ENCODE results near the gene DKKL1. TPM values are rescaled to one million over a fixed set of nuclear protein-coding genes. Genes with fewer than 3 reads are reported as not detected.

DKKL1 gene
- total and polyA plus RNA-seq, 2 experiments from 2014 or later: 2.2 to 6.0 TPM

GRCh38 chr19:49380391-49380790, 16.7 kb downstream of the DKKL1 start:
- 89% methylated on average over 3 of the region's 3 CpGs for WGBS (ENCODE audit: low lambda C conversion rate, missing lambda C conversion rate)
- TF ChIP-seq EZH2phosphoT487 (IDR thresholded peaks at IDR 0.05; ENCODE audit: low read depth, severe bottlenecking, unreplicated experiment): no peak
- no peak for TF ChIP-seq EZH2 (IDR thresholded peaks at IDR 0.05; ENCODE audit: borderline replicate concordance)

GRCh38 chr19:49382639-49383038, 19.0 kb downstream of the DKKL1 start:
- no peak for DNase-seq (ENCODE audit: low spot score)
- H3K4me1 ChIP-seq (ENCODE audit: insufficient read depth): no peaks in the 10 kb centered on the region
- 95% methylated on average over 5 of the region's 5 CpGs for WGBS (ENCODE audit: low lambda C conversion rate, missing lambda C conversion rate)
- TF ChIP-seq, protein P1, sequence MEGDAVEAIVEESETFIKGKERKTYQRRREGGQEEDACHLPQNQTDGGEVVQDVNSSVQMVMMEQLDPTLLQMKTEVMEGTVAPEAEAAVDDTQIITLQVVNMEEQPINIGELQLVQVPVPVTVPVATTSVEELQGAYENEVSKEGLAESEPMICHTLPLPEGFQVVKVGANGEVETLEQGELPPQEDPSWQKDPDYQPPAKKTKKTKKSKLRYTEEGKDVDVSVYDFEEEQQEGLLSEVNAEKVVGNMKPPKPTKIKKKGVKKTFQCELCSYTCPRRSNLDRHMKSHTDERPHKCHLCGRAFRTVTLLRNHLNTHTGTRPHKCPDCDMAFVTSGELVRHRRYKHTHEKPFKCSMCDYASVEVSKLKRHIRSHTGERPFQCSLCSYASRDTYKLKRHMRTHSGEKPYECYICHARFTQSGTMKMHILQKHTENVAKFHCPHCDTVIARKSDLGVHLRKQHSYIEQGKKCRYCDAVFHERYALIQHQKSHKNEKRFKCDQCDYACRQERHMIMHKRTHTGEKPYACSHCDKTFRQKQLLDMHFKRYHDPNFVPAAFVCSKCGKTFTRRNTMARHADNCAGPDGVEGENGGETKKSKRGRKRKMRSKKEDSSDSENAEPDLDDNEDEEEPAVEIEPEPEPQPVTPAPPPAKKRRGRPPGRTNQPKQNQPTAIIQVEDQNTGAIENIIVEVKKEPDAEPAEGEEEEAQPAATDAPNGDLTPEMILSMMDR (IDR thresholded peaks at IDR 0.05; ENCODE audit: poor library complexity): no peak
- H3K27ac ChIP-seq: no peak overlapping the region
- H3K27me3 ChIP-seq: no peaks in the 10 kb centered on the region
- no peaks in the 10 kb centered on the region for H3K9me3 ChIP-seq (ENCODE audit: low read depth)
- no peaks in the 10 kb centered on the region for H4K20me1 ChIP-seq (ENCODE audit: insufficient read depth, poor library complexity, severe bottlenecking)
- H3K79me2 ChIP-seq: no peaks in the 10 kb centered on the region
- no peak overlapping the region for H3K4me2 ChIP-seq
- no peaks in the 10 kb centered on the region for H3K9me2 ChIP-seq (replicated peaks; ENCODE audit: insufficient read depth)
- H3K4me3 ChIP-seq: no peak overlapping the region
- no peaks in the 10 kb centered on the region for H3K36me3 ChIP-seq (replicated peaks; ENCODE audit: insufficient read depth, low read depth)
- no peak overlapping the region for H2AFZ ChIP-seq

More at GRCh38 chr19:49380391-49380790, 16.7 kb downstream of the DKKL1 start:
- Histone ChIP-seq H3K27me3 (no peaks in the 10 kb centered on the region), H3K9me3 (ENCODE audit: low read depth) (no peaks in the 10 kb centered on the region), H3K4me1 (ENCODE audit: insufficient read depth) (no peaks in the 10 kb centered on the region), H3K27ac (no peak overlapping the region), H3K9me2 (replicated peaks; ENCODE audit: insufficient read depth) (no peaks in the 10 kb centered on the region), H3K79me2 (no peaks in the 10 kb centered on the region), H2AFZ (no peak overlapping the region), H3K36me3 (replicated peaks; ENCODE audit: insufficient read depth, low read depth) (no peaks in the 10 kb centered on the region), H4K20me1 (ENCODE audit: insufficient read depth, poor library complexity, severe bottlenecking) (no peaks in the 10 kb centered on the region), H3K4me2 (no peak overlapping the region), H3K4me3 (no peak overlapping the region)
- no peak for DNase-seq (ENCODE audit: low spot score)

DNA sequence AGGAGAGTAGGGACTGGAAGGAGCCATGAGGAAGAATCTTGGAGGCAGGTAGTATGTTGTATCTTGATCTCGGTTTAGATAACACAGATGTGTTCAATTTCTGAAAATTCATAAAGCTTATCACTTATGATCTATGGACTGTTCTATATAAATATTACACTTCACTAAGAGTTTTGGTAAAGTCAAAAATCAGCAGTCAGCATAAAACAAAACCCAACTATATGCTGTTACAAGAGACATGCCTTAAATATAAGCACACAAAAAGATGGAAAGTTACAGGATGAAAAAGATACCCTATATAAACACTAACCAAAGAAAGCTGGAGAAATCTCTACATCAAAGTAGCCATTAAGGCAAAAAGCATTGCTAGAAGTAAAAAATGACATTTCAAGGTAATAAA, 19.9 kb downstream of the DKKL1 start:
- 97% methylated on average over 1 of the region's 1 CpG for WGBS (ENCODE audit: low lambda C conversion rate, missing lambda C conversion rate)
- Histone ChIP-seq H3K79me2 (no peaks in the 10 kb centered on the region), H2AFZ (no peak overlapping the region), H3K36me3 (replicated peaks; ENCODE audit: insufficient read depth, low read depth) (no peaks in the 10 kb centered on the region), H3K4me2 (no peak overlapping the region), H4K20me1 (ENCODE audit: insufficient read depth, poor library complexity, severe bottlenecking) (no peaks in the 10 kb centered on the region), H3K9me2 (replicated peaks; ENCODE audit: insufficient read depth) (no peaks in the 10 kb centered on the region), H3K4me1 (ENCODE audit: insufficient read depth) (no peaks in the 10 kb centered on the region), H3K27ac (no peak overlapping the region), H3K27me3 (no peaks in the 10 kb centered on the region), H3K4me3 (no peak overlapping the region), H3K9me3 (ENCODE audit: low read depth) (no peaks in the 10 kb centered on the region)
- TF ChIP-seq EZH2 (IDR thresholded peaks at IDR 0.05; ENCODE audit: borderline replicate concordance) (no peak), EZH2phosphoT487 (IDR thresholded peaks at IDR 0.05; ENCODE audit: low read depth, severe bottlenecking, unreplicated experiment) (no peak)
- TF ChIP-seq, protein P1 (IDR thresholded peaks at IDR 0.05; ENCODE audit: poor library complexity): no peak
- no peak for DNase-seq (ENCODE audit: low spot score)

- Histone ChIP-seq H3K27ac (no peak within 1 kb of the TSS), H3K4me3 (no peak within 1 kb of the TSS)
Measured at GRCh38 chr19:49387936-49388372, 24.3 kb downstream of the DKKL1 start, which contains the start of gene KASH5. Gene KASH5, plus strand, starts transcription at chr19:49388249. Its CDS starts 2,635 bp downstream, at chr19:49390884.

More at GRCh38 chr19:49387936-49388372, 24.3 kb downstream of the DKKL1 start, which contains the start of gene KASH5:
- no peak for DNase-seq (ENCODE audit: low spot score)
- 96% methylated on average over 30 of the region's 40 CpGs for WGBS (ENCODE audit: low lambda C conversion rate, missing lambda C conversion rate)
- no peaks in the 10 kb centered on the region for H3K36me3 ChIP-seq (replicated peaks; ENCODE audit: insufficient read depth, low read depth)
- no peaks in the 10 kb centered on the region for H3K27me3 ChIP-seq
- H2AFZ ChIP-seq: no peak within 1 kb of the TSS
- no peaks in the 10 kb centered on the region for H4K20me1 ChIP-seq (ENCODE audit: insufficient read depth, poor library complexity, severe bottlenecking)
- TF ChIP-seq EZH2phosphoT487 (IDR thresholded peaks at IDR 0.05; ENCODE audit: low read depth, severe bottlenecking, unreplicated experiment): no peak
- TF ChIP-seq, protein P1 (IDR thresholded peaks at IDR 0.05; ENCODE audit: poor library complexity): no peak
- TF ChIP-seq EZH2 (IDR thresholded peaks at IDR 0.05; ENCODE audit: borderline replicate concordance): no peak
- no peaks in the 10 kb centered on the region for H3K9me2 ChIP-seq (replicated peaks; ENCODE audit: insufficient read depth)
- H3K4me1 ChIP-seq (ENCODE audit: insufficient read depth): no peaks in the 10 kb centered on the region
- no peak within 1 kb of the TSS for H3K4me2 ChIP-seq
- H3K9me3 ChIP-seq (ENCODE audit: low read depth): no peaks in the 10 kb centered on the region
- H3K79me2 ChIP-seq: no peaks in the 10 kb centered on the region
